H1 (cell line): ENCODE measurements around the gene KIF13A. TPM values are rescaled to one million over a fixed set of nuclear protein-coding genes. Genes with fewer than 3 reads are reported as not detected.

Source experiments
- CHD7 ChIP-seq: fragments of 300-600 bp; sonication (generic); IDR thresholded peaks from 2 replicates; pipeline ENCODE4 v1.7.1; 2012; ENCODE audit warnings: low read length, moderate library complexity, mild to moderate bottlenecking, inconsistent platforms; ENCODE audit not compliant: insufficient replicate concordance
- EP300 ChIP-seq, 2 experiments: IDR thresholded peaks; 1 replicate in 1 of 2; 2 replicates in 1 of 2; pipeline ENCODE4 v1.6.1; 2011 to 2012; ENCODE audit warnings: low read depth in 2 of 2, low read length in 2 of 2, mild to moderate bottlenecking in 2 of 2, borderline replicate concordance in 1 of 2, inconsistent platforms in 1 of 2, moderate library complexity in 1 of 2
- RFX5 ChIP-seq: IDR thresholded peaks from 2 replicates; pipeline ENCODE4 v1.6.1; 2011; ENCODE audit warnings: low read depth, low read length, improper control_type of control experiment, borderline replicate concordance
- SP1 ChIP-seq: IDR thresholded peaks from 2 replicates; pipeline ENCODE4 v1.6.1; 2011; ENCODE audit warnings: low read depth, low read length
- polyA plus RNA-seq, 7 experiments: library from polyadenylated mRNA; depleted of rRNA in 3 of 7; stranded (reverse) in 5 of 7; unstranded in 2 of 7; fragments of >200 nt in 5 of 7; fragments of 200-250 nt in 2 of 7; gene quantifications; 1 replicate in 5 of 7; 2 replicates in 1 of 7; 4 replicates in 1 of 7; pipeline versions ENCODE4 v1.2.1 to v1.2.3, GENCODE V29; 2011 to 2013; ENCODE audit warnings: missing spikeins in 2 of 7, mixed read lengths in 2 of 7
- total RNA-seq: library from RNA; stranded (reverse); fragmentation: NEBNext Ultra II Directional; extraction: Animal tissue kit (Norgen Biotek cat#: 25700); gene quantifications from 2 replicates; pipeline ENCODE4 v1.2.1, GENCODE V29; 2021

Gene KIF13A
- total and polyA plus RNA-seq, 2 of the 8 experiments (the other 6 are each of a cell fraction or from before 2014, with no cell fraction given), result 14.7 to 40.8 TPM

- no peak for TF ChIP-seq CHD7
- no peak for TF ChIP-seq EP300 (IDR thresholded peaks at IDR 0.05; ENCODE audit: borderline replicate concordance in 1 of 2, low read depth in 2 of 2, low read length in 2 of 2)
- no peak for TF ChIP-seq SP1
- no peak for TF ChIP-seq RFX5
Measured at GRCh38 chr6:18031189-18031588, 43.8 kb upstream of the KIF13A start (continued).
